ENCODE results near the gene UBQLN3.

Gene UBQLN3

GRCh38 chr11:5528495-5528894 is 18.7 kb upstream of the UBQLN3 start:
- no peak overlapping the region for H3K4me3 ChIP-seq (ENCODE audit: low read depth, low read length)
- in situ Hi-C loops (cut with HindIII; ENCODE audit: low sequenced_read_pairs): no loop called here
- DNase-seq (ENCODE audit: low read depth, low spot score): no peak
- no peak for TF ChIP-seq CTCF (IDR thresholded peaks at IDR 0.05; ENCODE audit: low read depth, low read length)

GRCh38 chr11:5527716-5528115 is 18.0 kb upstream of the UBQLN3 start:
- DNase-seq (ENCODE audit: low read depth, low spot score): no peak
- in situ Hi-C loops (cut with HindIII; ENCODE audit: low sequenced_read_pairs): no loop called here
- no peak overlapping the region for H3K4me3 ChIP-seq (ENCODE audit: low read depth, low read length)
- no peak for TF ChIP-seq CTCF (IDR thresholded peaks at IDR 0.05; ENCODE audit: low read depth, low read length)

GRCh38 chr11:5524756-5525155 is 15.0 kb upstream of the UBQLN3 start:
- no peak for DNase-seq (ENCODE audit: low read depth, low spot score)
- in situ Hi-C loops (cut with HindIII; ENCODE audit: low sequenced_read_pairs): no loop called here
- H3K4me3 ChIP-seq (ENCODE audit: low read depth, low read length): no peak overlapping the region
- TF ChIP-seq CTCF (IDR thresholded peaks at IDR 0.05; ENCODE audit: low read depth, low read length): no peak

- in situ Hi-C loops (cut with HindIII; ENCODE audit: low sequenced_read_pairs): no loop called here
- no peak for DNase-seq (ENCODE audit: low read depth, low spot score)
- no peak overlapping the region for H3K4me3 ChIP-seq (ENCODE audit: low read depth, low read length)
- no peak for TF ChIP-seq CTCF (IDR thresholded peaks at IDR 0.05; ENCODE audit: low read depth, low read length)
Measured at GRCh38 chr11:5522308-5522707, 12.6 kb upstream of the UBQLN3 start.

DNA sequence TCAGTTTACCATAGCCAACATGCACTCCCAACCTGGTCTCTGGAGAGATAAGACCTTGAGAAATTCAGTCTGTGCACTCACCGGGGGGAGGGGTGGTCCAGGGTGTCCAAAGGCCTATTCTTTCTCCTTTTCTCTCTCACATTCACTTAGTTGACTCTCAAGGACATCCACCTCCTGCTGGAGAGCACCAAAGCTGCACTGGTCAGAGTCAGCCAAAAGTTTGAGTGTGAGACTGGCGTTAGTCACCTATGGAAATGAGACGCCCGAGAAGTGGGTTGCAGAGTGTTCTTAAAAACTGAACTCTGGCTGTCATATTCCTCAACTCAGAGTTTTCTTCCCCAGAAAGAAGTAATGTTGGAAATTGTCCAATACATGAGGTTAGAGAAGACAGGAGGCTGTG is 11.8 kb upstream of the UBQLN3 start:
- in situ Hi-C loops (cut with HindIII; ENCODE audit: low sequenced_read_pairs): no loop called here
- no peak for TF ChIP-seq CTCF (IDR thresholded peaks at IDR 0.05; ENCODE audit: low read depth, low read length)

DNA sequence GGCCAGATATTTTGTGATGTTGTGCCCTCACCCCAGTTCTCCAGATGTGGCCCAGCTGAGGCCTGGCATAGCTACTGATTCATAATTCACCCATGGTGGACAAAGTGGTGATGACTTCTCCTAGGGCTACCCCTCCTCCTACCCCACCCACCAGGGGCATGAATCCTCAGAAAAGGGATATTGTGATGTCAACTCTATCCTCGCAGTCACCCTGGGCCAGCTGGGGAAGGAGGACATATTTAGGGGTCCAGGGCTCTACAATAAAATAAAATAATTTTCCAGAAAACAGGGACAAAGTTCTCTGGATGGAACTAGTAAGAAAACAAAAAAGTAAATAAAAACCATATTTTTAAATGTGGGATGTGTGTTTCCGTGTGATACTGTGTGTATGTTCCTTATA is 6.8 kb upstream of the UBQLN3 start, which contains the start of gene UBQLNL:
UBQLNL (minus strand) TSS at position 101 of the 400 bp plus-strand sequence. CDS start 258 bp downstream, outside the sequence.
- TF ChIP-seq CTCF (IDR thresholded peaks at IDR 0.05; ENCODE audit: low read depth, low read length): no peak
- in situ Hi-C loops (cut with HindIII; ENCODE audit: low sequenced_read_pairs): no loop called here
- H3K4me3 ChIP-seq (ENCODE audit: low read depth, low read length): no peak within 1 kb of the TSS
- no peak for DNase-seq (ENCODE audit: low read depth, low spot score)

More for the DNA sequence above, 11.8 kb upstream of the UBQLN3 start:
- no peak overlapping the region for H3K4me3 ChIP-seq (ENCODE audit: low read depth, low read length)
- DNase-seq (ENCODE audit: low read depth, low spot score): no peak

- in situ Hi-C loops (cut with HindIII; ENCODE audit: low sequenced_read_pairs): no loop called here
- no peak overlapping the region for H3K4me3 ChIP-seq (ENCODE audit: low read depth, low read length)
Measured at GRCh38 chr11:5514841-5515240, 5.1 kb upstream of the UBQLN3 start.

More at GRCh38 chr11:5514841-5515240, 5.1 kb upstream of the UBQLN3 start:
- no peak for TF ChIP-seq CTCF (IDR thresholded peaks at IDR 0.05; ENCODE audit: low read depth, low read length)
- no peak for DNase-seq (ENCODE audit: low read depth, low spot score)

Measured in astrocyte of the spinal cord (primary cell).